Measurements from ENCODE around the gene ALKBH5. TPM values are rescaled to one million over a fixed set of nuclear protein-coding genes. Genes with fewer than 3 reads are reported as not detected.

Gene ALKBH5
- total and polyA plus RNA-seq, 5 donors from 2014 or later: 102 to 123 (median 118) TPM

DNA sequence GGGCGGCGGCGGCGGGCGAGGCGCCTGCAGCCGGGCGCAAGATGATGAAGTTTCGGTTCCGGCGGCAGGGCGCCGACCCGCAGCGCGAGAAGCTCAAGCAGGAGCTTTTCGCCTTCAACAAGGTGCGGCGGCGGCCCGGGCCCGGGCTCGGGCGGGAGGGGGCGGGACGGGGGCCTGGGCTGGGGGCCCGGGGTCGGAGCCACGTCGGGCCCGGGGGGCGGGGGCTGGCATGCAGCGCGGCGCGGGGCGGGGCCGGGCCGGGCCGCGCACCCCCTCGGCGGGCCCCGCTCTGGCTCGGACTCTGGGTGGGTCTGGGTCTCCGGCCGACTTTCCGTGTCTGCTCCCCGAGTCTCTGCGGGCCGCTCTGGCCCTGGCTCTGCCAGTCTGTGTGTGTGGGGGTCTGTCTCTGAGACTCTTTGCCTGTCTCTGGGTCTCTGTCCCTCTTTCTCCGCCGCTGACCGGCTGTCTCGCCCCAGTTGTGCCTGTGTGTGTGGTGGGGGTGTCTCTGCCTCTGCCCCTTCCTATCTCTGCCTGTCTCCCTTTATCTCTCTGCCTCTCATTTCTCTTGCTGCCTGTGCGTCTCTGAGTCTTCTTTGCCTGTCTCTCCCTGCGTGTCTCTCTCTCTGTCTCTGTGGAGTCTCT is 42.1 kb downstream of the ALKBH5 start:
- H3K4me3 ChIP-seq (ENCODE audit: low read depth, low read length): peak overlapping the region; percentile 82
- peaks cover 0 to 42% (median 16%) of the 10 kb centered on the region in 4 donors for H3K4me1 Mint-ChIP-seq
- no peaks in the 10 kb centered on the region for H3K9me3 ChIP-seq (ENCODE audit: control insufficient read depth in 2 of 2, low read length in 2 of 2)
- no peaks in the 10 kb centered on the region for H3K36me3 Mint-ChIP-seq
- peak overlapping the region in 2 of 3 donors; percentile 96 to 98 for H3K27ac Mint-ChIP-seq
- H3K27ac ChIP-seq (ENCODE audit: insufficient read depth, low read length, poor library complexity, severe bottlenecking): no peak overlapping the region
- H3K27me3 ChIP-seq (ENCODE audit: control insufficient read depth, insufficient read depth, low read length): no peaks in the 10 kb centered on the region
- peaks cover 18% of the 10 kb centered on the region for H3K4me1 ChIP-seq (ENCODE audit: control insufficient read depth, insufficient read depth, low read length, poor library complexity, severe bottlenecking)
- no peaks in the 10 kb centered on the region for H3K27me3 Mint-ChIP-seq
- peak overlapping the region; percentile 84 to 98 (median 94) for H3K4me3 Mint-ChIP-seq
- ATAC-seq (ENCODE audit: low read depth in 2 of 2): no peak
- H3K9me3 Mint-ChIP-seq: peaks cover 0 to 2% (median 0%) of the 10 kb centered on the region in 7 donors
- H3K36me3 ChIP-seq (ENCODE audit: control insufficient read depth, insufficient read depth, low read length): no peaks in the 10 kb centered on the region
- DNase-seq: peak in 2 of 3 donors; percentile 9 to 18

GRCh38 chr17:18226284-18226945 is 42.8 kb downstream of the ALKBH5 start:
- Mint-ChIP-seq H3K9me3 (peaks cover 0 to 2% (median 0%) of the 10 kb centered on the region in 7 donors), H3K36me3 (no peaks in the 10 kb centered on the region), H3K4me1 (peaks cover 0 to 42% (median 16%) of the 10 kb centered on the region in 4 donors), H3K27me3 (no peaks in the 10 kb centered on the region), H3K27ac (peak overlapping the region; percentile 74 to 98 (median 96)), H3K4me3 (peak overlapping the region; percentile 84 to 98 (median 94))
- Histone ChIP-seq H3K27me3 (ENCODE audit: control insufficient read depth, insufficient read depth, low read length) (no peaks in the 10 kb centered on the region), H3K36me3 (ENCODE audit: control insufficient read depth, insufficient read depth, low read length) (no peaks in the 10 kb centered on the region), H3K4me3 (ENCODE audit: low read depth, low read length) (peak overlapping the region; percentile 82), H3K27ac (ENCODE audit: insufficient read depth, low read length, poor library complexity, severe bottlenecking) (no peak overlapping the region), H3K4me1 (ENCODE audit: control insufficient read depth, insufficient read depth, low read length, poor library complexity, severe bottlenecking) (peaks cover 18% of the 10 kb centered on the region), H3K9me3 (ENCODE audit: control insufficient read depth in 2 of 2, low read length in 2 of 2) (no peaks in the 10 kb centered on the region)
- ATAC-seq (ENCODE audit: low read depth in 2 of 2) (no peak), DNase-seq (no peak)

- H3K27ac ChIP-seq (ENCODE audit: insufficient read depth, low read length, poor library complexity, severe bottlenecking): no peak overlapping the region
- Mint-ChIP-seq H3K4me1 (peaks cover 0 to 42% (median 16%) of the 10 kb centered on the region in 4 donors), H3K9me3 (peaks cover 0 to 2% (median 0%) of the 10 kb centered on the region in 7 donors), H3K36me3 (no peaks in the 10 kb centered on the region), H3K27me3 (no peaks in the 10 kb centered on the region), H3K4me3 (peak overlapping the region in 3 of 4 donors; percentile 44 to 65 (median 53)), H3K27ac (peak overlapping the region in 1 of 3 donors; percentile 53)
- H3K4me3 ChIP-seq (ENCODE audit: low read depth, low read length): no peak overlapping the region
- DNase-seq (no peak), ATAC-seq (ENCODE audit: low read depth in 2 of 2) (no peak)
- H3K36me3 ChIP-seq (ENCODE audit: control insufficient read depth, insufficient read depth, low read length): peaks cover 7% of the 10 kb centered on the region
- no peaks in the 10 kb centered on the region for H3K9me3 ChIP-seq (ENCODE audit: control insufficient read depth in 2 of 2, low read length in 2 of 2)
- no peaks in the 10 kb centered on the region for H3K27me3 ChIP-seq (ENCODE audit: control insufficient read depth, insufficient read depth, low read length)
- H3K4me1 ChIP-seq (ENCODE audit: control insufficient read depth, insufficient read depth, low read length, poor library complexity, severe bottlenecking): peaks cover 18% of the 10 kb centered on the region
These were observed 44.0 kb downstream of the ALKBH5 start for GRCh38 chr17:18227635-18228034.

- no peak overlapping the region for H3K27ac ChIP-seq (ENCODE audit: insufficient read depth, low read length, poor library complexity, severe bottlenecking)
- Mint-ChIP-seq H3K4me1 (peaks cover 0 to 42% (median 16%) of the 10 kb centered on the region in 4 donors), H3K27me3 (no peaks in the 10 kb centered on the region), H3K27ac (peak overlapping the region in 1 of 3 donors; percentile 33), H3K4me3 (peak overlapping the region in 2 of 4 donors; percentile 27 to 65), H3K36me3 (no peaks in the 10 kb centered on the region), H3K9me3 (peaks cover 0 to 2% (median 0%) of the 10 kb centered on the region in 7 donors)
- DNase-seq: no peak
- H3K27me3 ChIP-seq (ENCODE audit: control insufficient read depth, insufficient read depth, low read length): no peaks in the 10 kb centered on the region
- H3K4me3 ChIP-seq (ENCODE audit: low read depth, low read length): no peak overlapping the region
- no peaks in the 10 kb centered on the region for H3K9me3 ChIP-seq (ENCODE audit: control insufficient read depth in 2 of 2, low read length in 2 of 2)
- peaks cover 7% of the 10 kb centered on the region for H3K36me3 ChIP-seq (ENCODE audit: control insufficient read depth, insufficient read depth, low read length)
- no peak for ATAC-seq (ENCODE audit: low read depth in 2 of 2)
- peaks cover 18% of the 10 kb centered on the region for H3K4me1 ChIP-seq (ENCODE audit: control insufficient read depth, insufficient read depth, low read length, poor library complexity, severe bottlenecking)
These were observed 44.6 kb downstream of the ALKBH5 start for GRCh38 chr17:18228176-18228682.

DNA sequence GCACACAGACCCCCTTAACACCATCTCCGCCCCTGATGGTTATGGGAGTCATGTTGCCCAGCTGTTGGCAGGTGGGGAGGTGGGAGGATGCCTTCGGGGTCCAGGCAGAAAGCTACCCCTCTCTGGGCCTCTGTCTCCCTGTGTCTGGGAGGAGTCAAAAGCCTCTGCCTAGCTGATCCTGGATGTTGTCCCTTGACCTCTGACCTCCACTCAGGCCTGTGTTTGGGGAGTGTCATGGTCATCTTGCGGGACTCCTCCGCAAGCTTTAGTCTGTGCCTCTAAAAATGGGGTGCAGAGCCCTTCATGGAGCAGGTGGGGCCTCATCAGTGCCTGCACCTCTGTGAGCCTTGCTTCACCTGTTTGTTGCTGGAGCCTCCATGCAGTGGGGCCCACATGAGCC is 45.6 kb downstream of the ALKBH5 start:
- peaks cover 0 to 2% (median 0%) of the 10 kb centered on the region in 7 donors for H3K9me3 Mint-ChIP-seq
- peaks cover 0 to 42% (median 16%) of the 10 kb centered on the region in 4 donors for H3K4me1 Mint-ChIP-seq
- no peaks in the 10 kb centered on the region for H3K27me3 ChIP-seq (ENCODE audit: control insufficient read depth, insufficient read depth, low read length)
- no peaks in the 10 kb centered on the region for H3K27me3 Mint-ChIP-seq
- H3K36me3 Mint-ChIP-seq: no peaks in the 10 kb centered on the region
- no peak for DNase-seq
- H3K4me3 ChIP-seq (ENCODE audit: low read depth, low read length): no peak overlapping the region
- ATAC-seq (ENCODE audit: low read depth in 2 of 2): no peak
- no peak overlapping the region for H3K27ac ChIP-seq (ENCODE audit: insufficient read depth, low read length, poor library complexity, severe bottlenecking)
- H3K9me3 ChIP-seq (ENCODE audit: control insufficient read depth in 2 of 2, low read length in 2 of 2): no peaks in the 10 kb centered on the region
- H3K36me3 ChIP-seq (ENCODE audit: control insufficient read depth, insufficient read depth, low read length): peaks cover 10% of the 10 kb centered on the region
- H3K4me3 Mint-ChIP-seq: peak overlapping the region in 1 of 4 donors; percentile 65
- no peak overlapping the region for H3K27ac Mint-ChIP-seq
- H3K4me1 ChIP-seq (ENCODE audit: control insufficient read depth, insufficient read depth, low read length, poor library complexity, severe bottlenecking): peaks cover 18% of the 10 kb centered on the region

- no peaks in the 10 kb centered on the region for H3K9me3 ChIP-seq (ENCODE audit: control insufficient read depth in 2 of 2, low read length in 2 of 2)
- peaks cover 0 to 41% (median 16%) of the 10 kb centered on the region in 4 donors for H3K4me1 Mint-ChIP-seq
- ATAC-seq (ENCODE audit: low read depth in 2 of 2) (no peak), DNase-seq (no peak)
- no peaks in the 10 kb centered on the region for H3K27me3 ChIP-seq (ENCODE audit: control insufficient read depth, insufficient read depth, low read length)
- H3K4me3 ChIP-seq (ENCODE audit: low read depth, low read length): no peak overlapping the region
- peaks cover 17% of the 10 kb centered on the region for H3K4me1 ChIP-seq (ENCODE audit: control insufficient read depth, insufficient read depth, low read length, poor library complexity, severe bottlenecking)
- H3K27ac Mint-ChIP-seq: no peak overlapping the region
- H3K36me3 ChIP-seq (ENCODE audit: control insufficient read depth, insufficient read depth, low read length): peaks cover 13% of the 10 kb centered on the region
- peaks cover 3% of the 10 kb centered on the region for H3K36me3 Mint-ChIP-seq
- no peak overlapping the region for H3K4me3 Mint-ChIP-seq
- H3K27me3 Mint-ChIP-seq: no peaks in the 10 kb centered on the region
- peaks cover 0 to 2% (median 0%) of the 10 kb centered on the region in 7 donors for H3K9me3 Mint-ChIP-seq
- no peak overlapping the region for H3K27ac ChIP-seq (ENCODE audit: insufficient read depth, low read length, poor library complexity, severe bottlenecking)
These were observed 46.1 kb downstream of the ALKBH5 start for GRCh38 chr17:18229771-18230170.

DNA sequence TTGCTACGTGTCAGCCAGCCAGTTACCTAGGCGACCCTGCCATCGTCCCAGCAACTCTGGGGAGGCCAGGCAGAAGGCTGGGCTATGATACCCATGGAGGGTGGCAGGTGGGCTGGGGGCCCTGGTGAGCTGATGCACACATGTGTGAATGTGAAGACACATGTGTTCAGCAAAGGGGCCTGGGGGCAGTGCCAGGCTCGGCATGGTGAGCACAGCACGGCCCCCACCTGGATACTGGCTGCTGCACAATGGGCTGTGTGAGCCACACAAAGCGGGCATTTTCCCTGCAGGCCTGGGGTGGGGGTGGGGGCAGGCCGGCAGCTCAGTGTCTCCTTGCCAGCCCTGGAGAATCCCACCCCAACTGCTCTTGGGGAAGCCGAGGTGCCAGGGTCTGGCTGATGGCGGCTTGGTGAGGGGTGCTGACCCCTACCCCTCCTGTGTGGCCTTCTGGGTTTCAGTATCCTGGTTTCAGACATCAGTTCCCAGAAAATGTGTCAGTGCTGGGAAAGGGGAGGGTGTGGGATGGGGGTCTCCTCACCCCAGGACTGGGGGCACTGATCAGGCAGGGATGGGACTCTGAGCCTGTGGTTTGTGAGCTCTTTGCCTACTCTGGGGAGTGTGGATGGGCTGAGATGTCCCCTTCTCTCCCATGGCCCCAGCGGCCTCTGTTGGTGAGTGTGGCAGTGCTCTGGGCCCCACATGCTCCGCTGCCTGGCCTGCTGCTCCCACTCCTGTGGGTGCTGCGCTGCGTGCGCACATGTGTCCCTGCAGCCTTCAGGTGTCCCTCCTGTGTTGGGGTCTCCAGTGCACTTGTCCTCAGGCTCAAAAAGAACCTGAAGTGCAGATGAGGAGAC is 46.9 kb downstream of the ALKBH5 start:
- Histone ChIP-seq H3K36me3 (ENCODE audit: control insufficient read depth, insufficient read depth, low read length) (peaks cover 13% of the 10 kb centered on the region), H3K27ac (ENCODE audit: insufficient read depth, low read length, poor library complexity, severe bottlenecking) (no peak overlapping the region), H3K9me3 (ENCODE audit: control insufficient read depth in 2 of 2, low read length in 2 of 2) (no peaks in the 10 kb centered on the region), H3K4me3 (ENCODE audit: low read depth, low read length) (no peak overlapping the region), H3K4me1 (ENCODE audit: control insufficient read depth, insufficient read depth, low read length, poor library complexity, severe bottlenecking) (peaks cover 13% of the 10 kb centered on the region), H3K27me3 (ENCODE audit: control insufficient read depth, insufficient read depth, low read length) (no peaks in the 10 kb centered on the region)
- Mint-ChIP-seq H3K36me3 (peaks cover 7% of the 10 kb centered on the region), H3K4me1 (peaks cover 0 to 38% (median 16%) of the 10 kb centered on the region in 4 donors), H3K27ac (no peak overlapping the region), H3K4me3 (no peak overlapping the region), H3K27me3 (no peaks in the 10 kb centered on the region), H3K9me3 (peaks cover 0 to 2% (median 0%) of the 10 kb centered on the region in 7 donors)
- DNase-seq (no peak), ATAC-seq (ENCODE audit: low read depth in 2 of 2) (no peak)

Measured in CD4-positive, CD25-positive, alpha-beta regulatory T cell (primary cell).